ENCODE results near the gene CCDC142.
A peak's percentile ranks its signal among the peaks of the same experiment; 100 is the strongest.

The CCDC142 gene

GRCh38 chr2:74514368-74515270, 31.8 kb upstream of the CCDC142 start, which contains the start of gene TLX2:
Gene TLX2, plus strand, starts transcription at chr2:74514450. Its CDS starts 357 bp downstream, at chr2:74514807.
- DNase-seq = peak; percentile 70

- DNase-seq = peak; percentile 74
These were observed 31.0 kb upstream of the CCDC142 start for GRCh38 chr2:74513605-74514367.

GRCh38 chr2:74512744-74513604, 30.2 kb upstream of the CCDC142 start:
- no peak for DNase-seq

- DNase-seq = no peak
These were observed 28.5 kb upstream of the CCDC142 start for GRCh38 chr2:74511104-74511989.

GRCh38 chr2:74510272-74510671, 27.5 kb upstream of the CCDC142 start:
- no peak for DNase-seq

- peak; percentile 87 for DNase-seq
These were observed 25.2 kb upstream of the CCDC142 start for GRCh38 chr2:74507926-74508520.

GRCh38 chr2:74507145-74507925, 24.5 kb upstream of the CCDC142 start, which contains the start of gene PCGF1:
Gene PCGF1, minus strand, starts transcription at chr2:74507695. Its CDS starts 27 bp downstream, at chr2:74507668.
- DNase-seq = peak; percentile 100

GRCh38 chr2:74505448-74506246, 22.8 kb upstream of the CCDC142 start:
- DNase-seq = no peak

- DNase-seq = no peak
These were observed 21.8 kb upstream of the CCDC142 start for GRCh38 chr2:74504591-74504990.

GRCh38 chr2:74503506-74504475, 21.0 kb upstream of the CCDC142 start:
- peak; percentile 42 for DNase-seq

- DNase-seq = peak; percentile 83
These were observed 20.1 kb upstream of the CCDC142 start for GRCh38 chr2:74502720-74503505.

GRCh38 chr2:74502147-74502719, 19.4 kb upstream of the CCDC142 start:
- peak; percentile 73 for DNase-seq

- DNase-seq = peak; percentile 55
These were observed 18.7 kb upstream of the CCDC142 start for GRCh38 chr2:74501335-74502071.

- no peak for DNase-seq
These were observed 17.8 kb upstream of the CCDC142 start for GRCh38 chr2:74500578-74500946.

GRCh38 chr2:74499940-74500577, 17.3 kb upstream of the CCDC142 start:
- no peak for DNase-seq

Measured in right kidney (tissue), 1 donor.